Liver (tissue), 9 donors: ENCODE measurements around the gene MAPK8IP2. TPM values are rescaled to one million over a fixed set of nuclear protein-coding genes. Genes with fewer than 3 reads are reported as not detected.
"Not testable (repeated sequence)": the region's sequence is repeated elsewhere in the genome, so short reads cannot be mapped to it uniquely, and the experiment has no call there.

Source experiments
- DNase-seq: peaks from one replicate; pipeline ENCODE4 v3.0.0-alpha.2; 2017; ENCODE audit warnings: low spot score
- H3K27ac ChIP-seq, 2 donors: one replicate each; pipeline ENCODE4 v1.7.0; 2013; ENCODE audit warnings: inconsistent platforms in 2 of 2, low read length in 2 of 2, control low read depth in 1 of 2, low read depth in 1 of 2, mild to moderate bottlenecking in 1 of 2
- H3K27me3 ChIP-seq, 4 donors: one replicate each; pipeline versions ENCODE4 v1.6.1 to v1.7.0; 2013; ENCODE audit warnings: low read length in 3 of 4, inconsistent platforms in 1 of 4, mild to moderate bottlenecking in 1 of 4, moderate library complexity in 1 of 4; ENCODE audit not compliant: control insufficient read depth in 4 of 4, insufficient read depth in 4 of 4
- H3K36me3 ChIP-seq, 4 donors: one replicate each; pipeline versions ENCODE4 v1.6.1 to v1.7.0; 2013; ENCODE audit warnings: low read length in 3 of 4, mild to moderate bottlenecking in 3 of 4, low read depth in 1 of 4, moderate library complexity in 1 of 4; ENCODE audit not compliant: control insufficient read depth in 4 of 4, insufficient read depth in 3 of 4
- H3K4me1 ChIP-seq, 4 donors: one replicate each; pipeline versions ENCODE4 v1.6.1 to v1.7.0; 2013; ENCODE audit warnings: low read length in 3 of 4, mild to moderate bottlenecking in 3 of 4, moderate library complexity in 1 of 4; ENCODE audit not compliant: control insufficient read depth in 4 of 4, insufficient read depth in 4 of 4
- H3K4me3 ChIP-seq, 3 donors: one replicate each; pipeline versions ENCODE4 v1.6.1 to v1.7.0; 2013; ENCODE audit warnings: low read length in 3 of 3, control low read depth in 1 of 3, low read depth in 1 of 3, mild to moderate bottlenecking in 1 of 3
- H3K9ac ChIP-seq, 2 donors: one replicate each; pipeline ENCODE4 v1.7.0; 2013; ENCODE audit warnings: low read length in 2 of 2, mild to moderate bottlenecking in 2 of 2, moderate library complexity in 2 of 2, control low read depth in 1 of 2, low read depth in 1 of 2
- H3K9me3 ChIP-seq, 4 donors: one replicate each; pipeline versions ENCODE4 v1.6.1 to v1.7.0; 2013; ENCODE audit warnings: low read length in 3 of 4; ENCODE audit not compliant: control insufficient read depth in 4 of 4
- EGR1 ChIP-seq, 2 donors: IDR thresholded peaks; 2 replicates each; pipeline ENCODE4 v1.6.1; 2016 to 2018; ENCODE audit warnings: antibody characterized with exemption in 2 of 2, low read depth in 2 of 2
- FOXA1 ChIP-seq: IDR thresholded peaks from 2 replicates; pipeline ENCODE4 v1.6.1; 2016; ENCODE audit warnings: antibody characterized with exemption
- FOXA2 ChIP-seq: IDR thresholded peaks from 2 replicates; pipeline ENCODE4 v1.6.1; 2016; ENCODE audit warnings: antibody characterized with exemption
- GABPA ChIP-seq, 2 donors: IDR thresholded peaks in 1 of 2; conservative IDR thresholded peaks in 1 of 2; 2 replicates each; pipeline ENCODE4 v1.6.1; 2016; ENCODE audit warnings: antibody characterized with exemption in 2 of 2, mild to moderate bottlenecking in 1 of 2, moderate library complexity in 1 of 2
- HNF4A ChIP-seq, 2 donors: conservative IDR thresholded peaks; 2 replicates each; pipeline ENCODE4 v1.6.1; 2016; ENCODE audit warnings: antibody characterized with exemption in 2 of 2, mild to moderate bottlenecking in 2 of 2
- HNF4G ChIP-seq: IDR thresholded peaks from 2 replicates; pipeline ENCODE4 v1.6.1; 2016; ENCODE audit warnings: antibody characterized with exemption
- JUND ChIP-seq, 2 donors: IDR thresholded peaks; 2 replicates each; pipeline ENCODE4 v1.6.1; 2016; ENCODE audit warnings: antibody characterized with exemption in 2 of 2
- NR2F2 ChIP-seq: IDR thresholded peaks from 2 replicates; pipeline ENCODE4 v1.6.1; 2016; ENCODE audit warnings: antibody characterized with exemption
- REST ChIP-seq: IDR thresholded peaks from 2 replicates; pipeline ENCODE4 v1.6.1; 2016; ENCODE audit warnings: antibody characterized with exemption, mild to moderate bottlenecking
- RXRA ChIP-seq, 2 donors: IDR thresholded peaks; 2 replicates each; pipeline ENCODE4 v1.6.1; 2017 to 2018; ENCODE audit warnings: antibody characterized with exemption in 2 of 2, mild to moderate bottlenecking in 1 of 2
- SP1 ChIP-seq: IDR thresholded peaks from 2 replicates; pipeline ENCODE4 v1.6.1; 2018; ENCODE audit warnings: antibody characterized with exemption, mild to moderate bottlenecking
- TAF1 ChIP-seq: conservative IDR thresholded peaks from 2 replicates; pipeline ENCODE4 v1.6.1; 2016; ENCODE audit warnings: antibody characterized with exemption, mild to moderate bottlenecking
- WGBS: extraction: QIAGEN DNeasy Blood & Tissue Kit; methylation state at CpG from one replicate; pipeline ENCODE4 v1.1.7; 2013; 5-methylcytosine and 5-hydroxymethylcytosine counted together
- polyA plus RNA-seq, 2 donors: library from polyadenylated mRNA; stranded (reverse) in 1 of 2; unstranded in 1 of 2; fragments of 200-250 nt in 1 of 2; fragments of >200 nt in 1 of 2; fragmentation: Nextera tagmentation in 1 of 2; extraction: Ambion mirVana in 1 of 2; gene quantifications; one replicate each; pipeline versions ENCODE4 v1.2.1 to v1.2.3, GENCODE V29; 2013 to 2015
- total RNA-seq, 2 donors: library from RNA; depleted of rRNA; stranded (reverse); fragments of >200 nt; gene quantifications; one replicate each; pipeline ENCODE4 v1.2.3, GENCODE V29; 2014
- TF ChIP-seq, protein P1 (sequence below): IDR thresholded peaks from 2 replicates; pipeline ENCODE4 v1.6.1; 2016; ENCODE audit warnings: antibody characterized with exemption
- TF ChIP-seq, protein P2 (sequence below): IDR thresholded peaks from 2 replicates; pipeline ENCODE4 v1.6.1; 2016; ENCODE audit warnings: antibody characterized with exemption
- TF ChIP-seq, protein P3 (sequence below): IDR thresholded peaks from 2 replicates; pipeline ENCODE4 v1.6.1; 2016; ENCODE audit warnings: antibody characterized with exemption
- donor health status: healthy.
- donor health status: healthy.
- donor health status: healthy.
- donor health status: healthy.
- donor health status: healthy.

Gene MAPK8IP2
- total and polyA plus RNA-seq, 4 donors: 0.04 to 0.37 (median 0.13) TPM

GRCh38 chr22:50608058-50608840, 7.7 kb downstream of the MAPK8IP2 start:
- DNase-seq, H3K9me3 ChIP-seq, H3K9ac ChIP-seq, H3K4me3 ChIP-seq, H3K36me3 ChIP-seq, H3K4me1 ChIP-seq, H3K27ac ChIP-seq, H3K27me3 ChIP-seq: not testable (repeated sequence)
- WGBS: 83% methylated on average over 39 of the region's 39 CpGs

DNA sequence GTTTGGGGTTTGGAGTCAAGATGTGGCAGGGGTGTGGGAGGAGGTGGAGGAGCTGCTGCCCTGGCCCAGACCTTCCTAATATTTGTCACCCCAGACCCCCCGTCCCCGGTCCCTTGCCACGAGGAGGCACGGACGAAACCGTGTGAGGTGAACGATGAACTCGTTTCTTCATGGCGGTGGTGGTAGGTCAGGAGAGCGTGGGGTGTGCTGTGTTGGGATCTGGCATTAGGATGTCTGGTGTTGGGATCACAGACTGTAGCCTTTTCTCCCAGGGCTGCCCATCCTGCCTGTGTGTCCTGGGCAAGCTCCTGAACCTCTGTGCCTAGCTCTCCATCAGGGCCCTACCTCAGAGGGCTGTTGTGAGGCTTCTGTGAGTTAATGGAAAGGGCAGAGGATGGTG, 8.4 kb downstream of the MAPK8IP2 start:
- H3K36me3 ChIP-seq: no peaks in the 10 kb centered on the region
- H3K27ac ChIP-seq: no peak overlapping the region
- no peak for DNase-seq
- H3K4me1 ChIP-seq: peaks cover 5 to 11% (median 7%) of the 10 kb centered on the region in 4 donors
- no peak overlapping the region for H3K9ac ChIP-seq
- TF ChIP-seq JUND (IDR thresholded peaks at IDR 0.05) (no peak), HNF4G (no peak)
- H3K9me3 ChIP-seq: no peaks in the 10 kb centered on the region
- H3K4me3 ChIP-seq: no peak overlapping the region
- whole genome bisulfite sequencing: 86% methylated on average over 10 of the region's 10 CpGs
- peaks cover 0 to 2% (median 0%) of the 10 kb centered on the region in 4 donors for H3K27me3 ChIP-seq

GRCh38 chr22:50609599-50609998, 9.0 kb downstream of the MAPK8IP2 start:
- H3K27me3 ChIP-seq: peaks cover 0 to 2% (median 0%) of the 10 kb centered on the region in 4 donors
- no peaks in the 10 kb centered on the region for H3K9me3 ChIP-seq
- 80% methylated on average over 12 of the region's 12 CpGs for WGBS
- no peak for DNase-seq
- H3K36me3 ChIP-seq: no peaks in the 10 kb centered on the region
- no peak overlapping the region for H3K27ac ChIP-seq
- H3K4me3 ChIP-seq: no peak overlapping the region
- no peak overlapping the region for H3K9ac ChIP-seq
- TF ChIP-seq, protein P1, sequence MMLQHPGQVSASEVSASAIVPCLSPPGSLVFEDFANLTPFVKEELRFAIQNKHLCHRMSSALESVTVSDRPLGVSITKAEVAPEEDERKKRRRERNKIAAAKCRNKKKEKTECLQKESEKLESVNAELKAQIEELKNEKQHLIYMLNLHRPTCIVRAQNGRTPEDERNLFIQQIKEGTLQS: no peak
- TF ChIP-seq HNF4A (conservative IDR thresholded peaks at IDR 0.05) (no peak), NR2F2 (no peak), REST (no peak), GABPA (IDR thresholded peaks at IDR 0.05 in 1 of 2, conservative IDR thresholded peaks at IDR 0.05 in 1 of 2) (no peak), JUND (IDR thresholded peaks at IDR 0.05) (no peak), TAF1 (no peak), FOXA2 (no peak), FOXA1 (no peak), EGR1 (IDR thresholded peaks at IDR 0.05; ENCODE audit: low read depth in 2 of 2) (no peak), SP1 (no peak), RXRA (IDR thresholded peaks at IDR 0.05) (no peak)
- TF ChIP-seq, protein P2, sequence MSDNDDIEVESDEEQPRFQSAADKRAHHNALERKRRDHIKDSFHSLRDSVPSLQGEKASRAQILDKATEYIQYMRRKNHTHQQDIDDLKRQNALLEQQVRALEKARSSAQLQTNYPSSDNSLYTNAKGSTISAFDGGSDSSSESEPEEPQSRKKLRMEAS: no peak
- TF ChIP-seq, protein P3, sequence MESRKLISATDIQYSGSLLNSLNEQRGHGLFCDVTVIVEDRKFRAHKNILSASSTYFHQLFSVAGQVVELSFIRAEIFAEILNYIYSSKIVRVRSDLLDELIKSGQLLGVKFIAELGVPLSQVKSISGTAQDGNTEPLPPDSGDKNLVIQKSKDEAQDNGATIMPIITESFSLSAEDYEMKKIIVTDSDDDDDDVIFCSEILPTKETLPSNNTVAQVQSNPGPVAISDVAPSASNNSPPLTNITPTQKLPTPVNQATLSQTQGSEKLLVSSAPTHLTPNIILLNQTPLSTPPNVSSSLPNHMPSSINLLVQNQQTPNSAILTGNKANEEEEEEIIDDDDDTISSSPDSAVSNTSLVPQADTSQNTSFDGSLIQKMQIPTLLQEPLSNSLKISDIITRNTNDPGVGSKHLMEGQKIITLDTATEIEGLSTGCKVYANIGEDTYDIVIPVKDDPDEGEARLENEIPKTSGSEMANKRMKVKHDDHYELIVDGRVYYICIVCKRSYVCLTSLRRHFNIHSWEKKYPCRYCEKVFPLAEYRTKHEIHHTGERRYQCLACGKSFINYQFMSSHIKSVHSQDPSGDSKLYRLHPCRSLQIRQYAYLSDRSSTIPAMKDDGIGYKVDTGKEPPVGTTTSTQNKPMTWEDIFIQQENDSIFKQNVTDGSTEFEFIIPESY: no peak
- peaks cover 5 to 11% (median 7%) of the 10 kb centered on the region in 4 donors for H3K4me1 ChIP-seq
